SK-N-SH treated with all-trans-retinoic acid at 6 μM for 48 hours (cell line): Measurements from ENCODE around the gene PRKAA1.

Experiments
- ARNTL ChIP-seq: fragments of 450-650 bp; formaldehyde crosslinking; IDR thresholded peaks from 2 replicates; pipeline ENCODE4 v1.5.0; 2020; ENCODE audit warnings: low read depth, mild to moderate bottlenecking, moderate library complexity, borderline replicate concordance
- BACH2 ChIP-seq: fragments of 250-450 bp; sonication (Bioruptor Pico); IDR thresholded peaks from 2 replicates; pipeline ENCODE4 v1.9.0; 2021; ENCODE audit warnings: mild to moderate bottlenecking, borderline replicate concordance
- CSDC2 ChIP-seq: fragments of 250-450 bp; sonication (Bioruptor Pico); IDR thresholded peaks from 2 replicates; pipeline ENCODE4 v1.5.0; 2020; ENCODE audit warnings: mild to moderate bottlenecking, moderate library complexity
- CSRNP3 ChIP-seq: fragments of 250-450 bp; sonication (Bioruptor Pico); IDR thresholded peaks from 2 replicates; pipeline ENCODE4 v1.5.1; 2021; ENCODE audit warnings: mild to moderate bottlenecking, moderate library complexity
- ISL1 ChIP-seq: fragments of 250-450 bp; sonication (Bioruptor Pico); IDR thresholded peaks from 2 replicates; pipeline ENCODE4 v2.1.2; 2022; ENCODE audit warnings: mild to moderate bottlenecking, moderate library complexity
- OSR1 ChIP-seq: fragments of 250-450 bp; sonication (Bioruptor Pico); IDR thresholded peaks from 2 replicates; pipeline ENCODE4 v1.8.0; 2022; ENCODE audit warnings: moderate library complexity, mild to moderate bottlenecking, inconsistent platforms
- PATZ1 ChIP-seq: fragments of 250-450 bp; sonication (Bioruptor Pico); IDR thresholded peaks from 2 replicates; pipeline ENCODE4 v1.8.0; 2020; ENCODE audit warnings: mild to moderate bottlenecking, moderate library complexity, borderline replicate concordance
- POU6F1 ChIP-seq: fragments of 250-450 bp; sonication (Bioruptor Pico); IDR thresholded peaks from 2 replicates; pipeline ENCODE4 v1.8.0; 2021; ENCODE audit warnings: low read depth, mild to moderate bottlenecking, moderate library complexity, borderline replicate concordance
- SNAI2 ChIP-seq: fragments of 250-450 bp; sonication (Bioruptor Pico); IDR thresholded peaks from 2 replicates; pipeline ENCODE4 v1.5.0; 2020; ENCODE audit warnings: mild to moderate bottlenecking, moderate library complexity
- TCF4 ChIP-seq: fragments of 250-450 bp; sonication (Bioruptor Pico); IDR thresholded peaks from 2 replicates; pipeline ENCODE4 v1.8.0; 2021; ENCODE audit warnings: mild to moderate bottlenecking, moderate library complexity, borderline replicate concordance
- ZFP30 ChIP-seq: fragments of 450-650 bp; formaldehyde crosslinking; IDR thresholded peaks from 2 replicates; pipeline ENCODE4 v1.5.0; 2022; ENCODE audit warnings: mild to moderate bottlenecking, moderate library complexity
- ZNF70 ChIP-seq: fragments of 450-650 bp; formaldehyde crosslinking; IDR thresholded peaks from 2 replicates; pipeline ENCODE4 v1.5.0; 2020; ENCODE audit warnings: mild to moderate bottlenecking, moderate library complexity
- ZNF8 ChIP-seq: fragments of 450-650 bp; formaldehyde crosslinking; IDR thresholded peaks from 2 replicates; pipeline ENCODE4 v1.5.0; 2020; ENCODE audit warnings: mild to moderate bottlenecking, moderate library complexity

GRCh38 chr5:40770764-40771163, 27.4 kb downstream of the PRKAA1 start:
- TF ChIP-seq SNAI2 (CRISPR knock-in tag): no peak
- TF ChIP-seq BACH2: no peak
- no peak for TF ChIP-seq ZNF70 (CRISPR knock-in tag)
- TF ChIP-seq ARNTL (CRISPR knock-in tag): no peak
- TF ChIP-seq ZNF8 (CRISPR knock-in tag): no peak
- TF ChIP-seq CSDC2: no peak
- TF ChIP-seq TCF4 (CRISPR knock-in tag): no peak
- TF ChIP-seq PATZ1: no peak
- no peak for TF ChIP-seq OSR1 (CRISPR knock-in tag)
- TF ChIP-seq CSRNP3 (CRISPR knock-in tag): no peak
- TF ChIP-seq POU6F1 (CRISPR knock-in tag): no peak
- no peak for TF ChIP-seq ISL1 (CRISPR knock-in tag)
- TF ChIP-seq ZFP30: no peak
